ENCODE measurements around the gene ABCA8.
"Not testable (repeated sequence)": the region's sequence is repeated elsewhere in the genome, so short reads cannot be mapped to it uniquely, and the experiment has no call there.

ABCA8 gene

GRCh38 chr17:68824185-68824584, 131.0 kb downstream of the ABCA8 start:
- not testable (repeated sequence) for DNase-seq (ENCODE audit: low read depth)

- no peak for DNase-seq (ENCODE audit: low read depth)
Measured at GRCh38 chr17:68822719-68823289, 132.4 kb downstream of the ABCA8 start.

DNA sequence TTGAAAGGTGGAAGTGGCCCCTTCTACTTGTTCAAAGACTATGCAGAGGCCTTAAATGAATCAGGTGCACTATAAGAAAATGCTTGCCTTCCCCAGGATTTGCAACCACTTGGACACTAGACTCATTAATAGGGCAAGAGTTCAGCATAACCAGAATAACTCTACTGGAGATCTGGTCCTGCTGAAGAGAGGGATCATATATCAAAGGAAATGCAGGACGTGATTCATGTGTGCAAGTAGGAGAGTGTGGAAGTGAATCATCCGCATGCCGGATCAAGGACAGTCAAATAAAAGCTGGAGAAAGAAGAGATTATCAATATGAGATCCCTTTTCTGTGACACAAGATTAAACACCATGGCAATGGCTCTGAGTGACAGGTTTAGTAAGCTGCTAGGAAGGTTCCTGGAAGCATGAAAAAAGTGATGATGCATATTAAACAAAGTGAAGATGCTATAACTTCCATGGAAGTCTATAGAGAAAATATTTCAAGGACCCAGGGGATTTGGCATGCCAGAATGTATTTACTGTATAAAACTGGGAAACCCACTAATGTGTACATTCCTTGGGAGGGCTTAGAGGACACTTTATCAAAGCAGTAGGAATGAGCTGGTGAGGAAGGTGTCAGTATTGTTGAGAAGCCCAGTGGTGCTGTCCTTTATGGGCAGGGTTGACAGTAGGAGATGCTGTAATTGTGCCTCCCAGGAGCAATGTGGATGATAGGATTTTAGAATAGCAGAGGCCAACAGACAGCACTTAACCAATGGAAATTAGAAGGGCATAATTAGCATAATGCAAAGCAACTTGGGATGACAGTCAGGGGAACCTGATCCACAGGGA, 133.1 kb downstream of the ABCA8 start:
- peak; percentile 72 for DNase-seq (ENCODE audit: low read depth)

DNA sequence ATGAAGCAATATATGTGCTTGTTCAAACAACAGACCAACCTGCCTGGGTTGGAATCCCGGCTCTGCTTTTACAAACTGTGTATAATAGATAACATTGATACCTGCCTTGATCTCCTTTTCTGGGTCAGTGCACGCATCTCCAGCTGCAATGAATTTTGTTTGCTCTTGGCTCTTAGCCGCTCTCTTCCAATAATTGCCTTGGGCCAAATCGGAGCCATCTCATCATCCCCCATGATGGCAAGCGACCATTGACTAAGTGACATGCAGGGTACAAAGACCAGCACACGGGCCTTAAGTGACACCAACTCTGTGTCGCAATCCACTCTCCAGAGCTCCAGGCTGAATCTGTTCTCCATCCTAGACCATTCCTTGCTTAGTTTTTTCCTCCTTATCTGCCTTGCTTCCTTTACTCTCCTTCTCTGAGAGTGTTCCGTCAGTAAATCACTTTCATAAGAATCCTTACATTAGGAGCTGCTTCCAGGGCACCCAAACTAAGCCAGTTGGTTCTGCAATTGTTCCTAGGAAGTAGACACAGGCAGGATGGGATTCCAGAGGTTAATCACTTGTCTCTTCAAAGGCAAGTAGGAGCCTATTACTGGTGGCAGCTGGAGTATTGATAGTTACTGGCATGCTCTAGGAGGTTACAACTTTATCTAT, 134.2 kb downstream of the ABCA8 start:
- DNase-seq (ENCODE audit: low read depth), result no peak

GRCh38 chr17:68820476-68820824, 134.7 kb downstream of the ABCA8 start:
- DNase-seq (ENCODE audit: low read depth), result no peak

DNA sequence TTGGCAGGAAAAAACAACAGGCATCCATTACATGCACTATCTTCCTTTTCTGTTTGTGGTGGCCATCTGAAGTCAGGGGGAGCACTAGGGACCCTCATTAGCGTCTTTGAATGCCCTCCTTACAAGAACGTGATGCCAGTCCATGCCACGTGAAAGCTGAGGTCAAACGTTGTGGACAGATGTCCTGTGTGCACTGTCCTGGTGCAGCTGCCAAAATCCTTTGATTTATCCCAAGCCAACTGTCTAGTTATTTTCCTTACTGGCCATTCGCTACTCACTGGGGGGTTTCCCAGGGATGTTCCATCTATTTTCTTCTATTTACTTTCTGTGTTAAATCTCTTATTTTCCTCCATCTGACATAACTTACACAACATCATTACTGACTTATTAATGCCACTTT, 135.7 kb downstream of the ABCA8 start:
- no peak for DNase-seq (ENCODE audit: low read depth)
